ENCODE data around the gene TBC1D5.
"Not testable (repeated sequence)": the region's sequence is repeated elsewhere in the genome, so short reads cannot be mapped to it uniquely, and the experiment has no call there.

DNA sequence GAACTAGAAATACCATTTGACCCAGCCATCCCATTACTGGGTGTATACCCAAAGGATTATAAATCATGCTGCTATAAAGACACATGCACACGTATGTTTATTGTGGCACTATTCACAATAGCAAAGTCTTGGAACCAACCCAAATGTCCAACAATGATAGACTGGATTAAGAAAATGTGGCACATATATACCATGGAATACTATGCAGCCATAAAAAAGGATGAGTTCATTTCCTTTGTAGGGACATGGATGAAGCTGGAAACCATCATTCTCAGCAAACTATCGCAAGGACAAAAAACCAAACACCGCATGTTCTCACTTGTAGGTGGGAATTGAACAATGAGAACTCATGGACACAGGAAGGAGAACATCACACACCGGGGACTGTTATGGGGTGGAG lies 210.0 kb downstream of the TBC1D5 start:
- TF ChIP-seq EZH2 (IDR thresholded peaks at IDR 0.05; ENCODE audit: insufficient read depth, poor library complexity, severe bottlenecking); EZH2phosphoT487 (IDR thresholded peaks at IDR 0.05; ENCODE audit: insufficient read depth, low read depth): not testable (repeated sequence)

All from GM23248 (cell line).